IMR-90 (cell line): ENCODE results near the gene FAM163B.

Experiments used
- BHLHE40 ChIP-seq: fragments of 150-350 bp; IDR thresholded peaks from 2 replicates; pipeline ENCODE4 v1.6.1; 2016; ENCODE audit warnings: mild to moderate bottlenecking, low read depth, low read length
- CTCF ChIP-seq: conservative IDR thresholded peaks from 2 replicates; pipeline ENCODE4 v1.5.1; 2012; ENCODE audit warnings: mild to moderate bottlenecking, low read depth, low read length, improper control_type of control experiment
- FOS ChIP-seq: fragments of 150-350 bp; IDR thresholded peaks from 2 replicates; pipeline ENCODE4 v1.6.1; 2016; ENCODE audit warnings: low read depth, low read length
- POLR2A ChIP-seq: IDR thresholded peaks from 2 replicates; pipeline ENCODE4 v1.6.1; 2012; ENCODE audit warnings: mild to moderate bottlenecking, low read depth, low read length
- RFX5 ChIP-seq: IDR thresholded peaks from 2 replicates; pipeline ENCODE4 v1.8.0; 2012; ENCODE audit warnings: low read depth, mild to moderate bottlenecking, low read length, moderate library complexity
- SMC3 ChIP-seq: fragments of 150-350 bp; IDR thresholded peaks from 2 replicates; pipeline ENCODE4 v1.6.1; 2016; ENCODE audit warnings: low read depth, mild to moderate bottlenecking, antibody characterized with exemption, low read length, moderate library complexity
- TF ChIP-seq, protein P1 (sequence below): fragments of 150-350 bp; IDR thresholded peaks from 2 replicates; pipeline ENCODE4 v1.6.1; 2016; ENCODE audit warnings: low read depth, mild to moderate bottlenecking, low read length, moderate library complexity, borderline replicate concordance

GRCh38 chr9:133622555-133622954, 13.4 kb upstream of the FAM163B start:
- TF ChIP-seq CTCF, result no peak
- TF ChIP-seq RFX5, result no peak
- TF ChIP-seq, protein P1, sequence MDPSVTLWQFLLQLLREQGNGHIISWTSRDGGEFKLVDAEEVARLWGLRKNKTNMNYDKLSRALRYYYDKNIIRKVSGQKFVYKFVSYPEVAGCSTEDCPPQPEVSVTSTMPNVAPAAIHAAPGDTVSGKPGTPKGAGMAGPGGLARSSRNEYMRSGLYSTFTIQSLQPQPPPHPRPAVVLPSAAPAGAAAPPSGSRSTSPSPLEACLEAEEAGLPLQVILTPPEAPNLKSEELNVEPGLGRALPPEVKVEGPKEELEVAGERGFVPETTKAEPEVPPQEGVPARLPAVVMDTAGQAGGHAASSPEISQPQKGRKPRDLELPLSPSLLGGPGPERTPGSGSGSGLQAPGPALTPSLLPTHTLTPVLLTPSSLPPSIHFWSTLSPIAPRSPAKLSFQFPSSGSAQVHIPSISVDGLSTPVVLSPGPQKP, result no peak
- no peak for TF ChIP-seq POLR2A
- TF ChIP-seq FOS, result no peak
- no peak for TF ChIP-seq SMC3
- TF ChIP-seq BHLHE40, result no peak
